OCI-LY7 (cell line): ENCODE data around the gene WNT2B. TPM values are rescaled to one million over a fixed set of nuclear protein-coding genes. Genes with fewer than 3 reads are reported as not detected.

Source experiments
- BruUV-seq: library from RNA; stranded (reverse); fragments of 400-500 nt; replicated peaks from 2 replicates; lab custom pipeline; 2021; lab: Mats Ljungman, UMichigan
- CTCF ChIA-PET: fragments of 300-600 bp; sonication (Branson Sonifier 250); formaldehyde crosslinking; loops from one replicate; lab custom pipeline; 2022; ENCODE audit warnings: antibody characterized with exemption; ENCODE audit not compliant: unreplicated experiment; lab: Charles Lee
- POLR2A ChIA-PET: fragments of 300-600 bp; sonication (Branson Sonifier 250); formaldehyde crosslinking; loops from one replicate; lab custom pipeline; 2022; ENCODE audit warnings: antibody characterized with exemption; lab: Charles Lee
- DNase-seq: peaks from one replicate; pipeline ENCODE4 v3.0.0-alpha.2; 2015; ENCODE audit warnings: low spot score
- H2AFZ ChIP-seq: fragments of 200-600 bp; sonication (generic), shearing (Covaris generic); 2 replicates; pipeline ENCODE4 v1.6.1; 2014; ENCODE audit warnings: mild to moderate bottlenecking, antibody characterized with exemption, low read length, moderate library complexity
- H3K27ac ChIP-seq: fragments of 200-600 bp; sonication (generic); 2 replicates; pipeline ENCODE4 v1.5.1; 2014; ENCODE audit warnings: mixed run types, low read depth, mild to moderate bottlenecking, moderate library complexity, low read length, inconsistent platforms; ENCODE audit not compliant: poor library complexity, severe bottlenecking
- H3K36me3 ChIP-seq: fragments of 200-600 bp; sonication (generic); 2 replicates; pipeline ENCODE4 v1.6.1; 2014; ENCODE audit warnings: mild to moderate bottlenecking, antibody characterized with exemption, low read length, moderate library complexity, mixed read lengths; ENCODE audit not compliant: insufficient read depth
- H3K4me1 ChIP-seq: fragments of 200-600 bp; sonication (generic); 2 replicates; pipeline ENCODE4 v1.5.1; 2014; ENCODE audit warnings: mild to moderate bottlenecking, low read length; ENCODE audit not compliant: insufficient read depth, poor library complexity, severe bottlenecking
- H3K4me2 ChIP-seq: fragments of 200-600 bp; sonication (generic); 2 replicates; pipeline ENCODE4 v1.6.1; 2014; ENCODE audit warnings: mild to moderate bottlenecking, low read length
- H3K4me3 ChIP-seq: fragments of 200-600 bp; sonication (generic); 2 replicates; pipeline ENCODE4 v1.5.1; 2014; ENCODE audit warnings: mild to moderate bottlenecking, low read depth, low read length; ENCODE audit not compliant: poor library complexity, severe bottlenecking
- H3K79me2 ChIP-seq: fragments of 200-600 bp; sonication (generic); 2 replicates; pipeline ENCODE4 v1.6.1; 2016; ENCODE audit warnings: low read depth, mild to moderate bottlenecking, low read length, moderate library complexity, mixed read lengths; ENCODE audit not compliant: insufficient read depth
- H3K9me2 ChIP-seq: fragments of 200-600 bp; sonication (generic); 2 replicates; pipeline ENCODE4 v1.6.1; 2016; ENCODE audit warnings: mild to moderate bottlenecking, low read length, mixed read lengths; ENCODE audit not compliant: insufficient read depth
- H3K9me3 ChIP-seq: fragments of 200-600 bp; sonication (generic); 2 replicates; pipeline ENCODE4 v1.6.1; 2014; ENCODE audit warnings: mild to moderate bottlenecking, mixed run types, low read length, mixed read lengths
- H4K20me1 ChIP-seq: fragments of 200-600 bp; sonication (generic); 2 replicates; pipeline ENCODE4 v1.6.1; 2014; ENCODE audit warnings: mild to moderate bottlenecking, antibody characterized with exemption, low read length, moderate library complexity, mixed read lengths; ENCODE audit not compliant: insufficient read depth
- CTCF ChIP-seq: fragments of 200-600 bp; sonication (generic); conservative IDR thresholded peaks from 2 replicates; pipeline ENCODE4 v1.5.1; 2014; ENCODE audit warnings: mild to moderate bottlenecking, antibody characterized with exemption, low read length, moderate library complexity, mixed read lengths
- EZH2phosphoT487 ChIP-seq: fragments of 200-600 bp; sonication (generic); IDR thresholded peaks from 2 replicates; pipeline ENCODE4 v1.6.1; 2018; ENCODE audit warnings: low read depth, borderline replicate concordance, mild to moderate bottlenecking, mixed run types, antibody characterized with exemption, low read length, moderate library complexity, mixed read lengths
- intact Hi-C: fragments of 100-400 bp; cut with micrococcal nuclease; formaldehyde crosslinking; loops from one replicate; pipeline ENCODE4 v1.10.0; 2022; ENCODE audit not compliant: unreplicated experiment
- total RNA-seq, 2 experiments: library from RNA; depleted of rRNA in 1 of 2; stranded (reverse); fragments of >200 nt in 1 of 2; shearing (Covaris generic) in 1 of 2; gene quantifications; 2 replicates each; pipeline ENCODE4 v1.2.3, GENCODE V29; 2014 to 2022

Gene WNT2B
- total RNA-seq, 2 experiments from 2014 or later, result 0.32 to 0.91 TPM

- Histone ChIP-seq H3K4me1 (no peaks in the 10 kb centered on the region), H3K36me3 (no peaks in the 10 kb centered on the region), H4K20me1 (no peaks in the 10 kb centered on the region), H3K9me3 (no peaks in the 10 kb centered on the region), H3K27ac (no peak overlapping the region), H3K4me2 (no peak overlapping the region), H3K9me2 (no peaks in the 10 kb centered on the region), H3K79me2 (no peaks in the 10 kb centered on the region), H3K4me3 (no peak overlapping the region), H2AFZ (no peak overlapping the region)
- no peak for DNase-seq
- ChIA-PET CTCF (no interaction called here), POLR2A (no interaction called here)
- TF ChIP-seq CTCF (no peak), EZH2phosphoT487 (no peak)
- BruUV-seq, result no TSS peak
- intact Hi-C loops, result no loop called here
Observed at GRCh38 chr1:112549590-112549989, 40.8 kb downstream of the WNT2B start.

GRCh38 chr1:112554411-112554810, 45.6 kb downstream of the WNT2B start:
- POLR2A ChIA-PET, result interaction anchor here (0.6 to 0.7 kb wide), 2 partner anchors 52 to 172 kb away, joined by 3 read pairs; no protein-coding TSS in a partner anchor
- no peaks in the 10 kb centered on the region for H3K4me1 ChIP-seq
- DNase-seq, result no peak
- H2AFZ ChIP-seq, result no peak overlapping the region
- no peaks in the 10 kb centered on the region for H4K20me1 ChIP-seq
- no peaks in the 10 kb centered on the region for H3K79me2 ChIP-seq
- H3K27ac ChIP-seq, result no peak overlapping the region
- no peak for TF ChIP-seq CTCF
- no peak for TF ChIP-seq EZH2phosphoT487
- no peaks in the 10 kb centered on the region for H3K9me2 ChIP-seq
- no peak overlapping the region for H3K4me3 ChIP-seq
- intact Hi-C loops, result no loop called here
- CTCF ChIA-PET, result no interaction called here
- H3K4me2 ChIP-seq, result no peak overlapping the region
- no peaks in the 10 kb centered on the region for H3K9me3 ChIP-seq
- BruUV-seq, result no TSS peak
- no peaks in the 10 kb centered on the region for H3K36me3 ChIP-seq

- Histone ChIP-seq H3K27ac (no peak overlapping the region), H3K79me2 (no peaks in the 10 kb centered on the region), H3K9me3 (no peaks in the 10 kb centered on the region), H2AFZ (no peak overlapping the region), H3K4me3 (no peak overlapping the region), H3K4me2 (no peak overlapping the region), H3K9me2 (no peaks in the 10 kb centered on the region), H3K4me1 (no peaks in the 10 kb centered on the region), H3K36me3 (no peaks in the 10 kb centered on the region), H4K20me1 (no peaks in the 10 kb centered on the region)
- intact Hi-C loops, result no loop called here
- no peak for DNase-seq
- ChIA-PET CTCF (no interaction called here), POLR2A (no interaction called here)
- BruUV-seq, result no TSS peak
- TF ChIP-seq EZH2phosphoT487, result no peak
- no peak for TF ChIP-seq CTCF
Observed at GRCh38 chr1:112557385-112557784, 48.6 kb downstream of the WNT2B start.
